KMS-11 (cell line): ENCODE results near the gene TWIST2.

Experiments
- H2AFZ ChIP-seq: fragments of 200-600 bp; sonication (generic); 2 replicates; pipeline ENCODE4 v1.6.1; 2016; ENCODE audit warnings: antibody characterized with exemption, mixed run types, low read depth
- H3K27ac ChIP-seq: fragments of 200-600 bp; sonication (generic); 2 replicates; pipeline ENCODE4 v1.6.1; 2016; ENCODE audit warnings: mild to moderate bottlenecking, mixed run types
- H3K27me3 ChIP-seq: fragments of 200-600 bp; sonication (generic); 2 replicates; pipeline ENCODE4 v1.6.1; 2017; ENCODE audit warnings: mild to moderate bottlenecking, low read depth, mixed run types, moderate library complexity; ENCODE audit not compliant: insufficient read depth
- H3K36me3 ChIP-seq: fragments of 200-600 bp; sonication (generic); 2 replicates; pipeline ENCODE4 v1.6.1; 2017; ENCODE audit warnings: mild to moderate bottlenecking, mixed run types; ENCODE audit not compliant: insufficient read depth
- H3K4me1 ChIP-seq: fragments of 200-600 bp; sonication (generic); 2 replicates; pipeline ENCODE4 v1.6.1; 2016; ENCODE audit warnings: mild to moderate bottlenecking, low read depth, mixed run types; ENCODE audit not compliant: poor library complexity, severe bottlenecking
- H3K4me2 ChIP-seq: fragments of 200-600 bp; sonication (generic); 2 replicates; pipeline ENCODE4 v1.7.0; 2016; ENCODE audit warnings: mild to moderate bottlenecking, mixed run types
- H3K4me3 ChIP-seq: fragments of 200-600 bp; sonication (generic); IDR thresholded peaks from 2 replicates; pipeline ENCODE4 v1.6.1; 2017; ENCODE audit warnings: low read depth, low read length, mixed read lengths; ENCODE audit not compliant: insufficient read depth
- H3K79me2 ChIP-seq: fragments of 200-600 bp; sonication (generic); 2 replicates; pipeline ENCODE4 v1.6.1; 2016; ENCODE audit warnings: low read depth, mixed run types; ENCODE audit not compliant: insufficient read depth
- H3K9ac ChIP-seq: fragments of 200-600 bp; sonication (generic); 2 replicates; pipeline ENCODE4 v1.6.1; 2016; ENCODE audit warnings: mild to moderate bottlenecking, mixed run types
- H4K20me1 ChIP-seq: fragments of 200-600 bp; sonication (generic); 2 replicates; pipeline ENCODE4 v1.6.1; 2016; ENCODE audit warnings: mild to moderate bottlenecking, mixed run types; ENCODE audit not compliant: insufficient read depth
- TF ChIP-seq, protein P1 (sequence below): fragments of 200-600 bp; sonication (generic); conservative IDR thresholded peaks from 2 replicates; pipeline ENCODE4 v1.6.1; 2017; ENCODE audit warnings: low read depth, mild to moderate bottlenecking, antibody characterized with exemption, low read length, moderate library complexity, mixed read lengths

The TWIST2 gene

DNA sequence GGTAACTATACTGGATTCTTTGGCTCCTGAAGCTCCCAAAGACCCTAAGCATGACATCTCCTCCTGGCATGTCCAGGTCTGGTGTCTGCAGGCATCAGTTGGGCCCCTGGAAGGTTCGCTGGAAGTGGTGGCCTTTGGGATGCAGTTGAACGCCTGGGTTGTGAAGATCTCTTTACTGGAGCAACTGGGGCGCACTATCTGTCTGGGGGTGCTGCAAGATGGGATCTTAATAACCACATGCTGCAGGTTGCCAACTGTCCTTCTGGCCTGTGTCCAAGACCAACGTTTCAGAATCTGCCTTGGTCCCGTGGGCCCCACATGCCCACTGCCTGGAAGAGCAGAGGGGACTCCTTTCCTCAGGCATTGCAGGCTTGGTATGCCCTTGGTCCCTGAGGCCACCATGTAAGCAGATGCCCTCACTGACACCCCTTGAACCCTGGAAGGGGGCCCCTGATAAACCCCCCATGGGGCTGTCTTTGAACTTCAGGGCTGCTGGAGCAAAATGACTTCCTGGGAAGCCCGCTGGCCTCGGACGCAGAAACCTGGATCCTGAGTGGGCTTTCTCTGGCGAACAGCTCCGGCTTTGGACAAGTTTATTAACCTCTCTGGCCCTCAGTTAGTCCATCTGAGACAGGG lies 101.9 kb downstream of the TWIST2 start:
- H3K79me2 ChIP-seq: no peaks in the 10 kb centered on the region
- H3K9ac ChIP-seq: no peak overlapping the region
- H3K36me3 ChIP-seq: no peaks in the 10 kb centered on the region
- H3K27me3 ChIP-seq: 0 out of 2 replicates have a peak, but pooled peaks cover under 1% of the 10 kb centered on the region
- H4K20me1 ChIP-seq: no peaks in the 10 kb centered on the region
- no peaks in the 10 kb centered on the region for H3K4me1 ChIP-seq
- no peak overlapping the region for H3K4me3 ChIP-seq
- TF ChIP-seq, protein P1, sequence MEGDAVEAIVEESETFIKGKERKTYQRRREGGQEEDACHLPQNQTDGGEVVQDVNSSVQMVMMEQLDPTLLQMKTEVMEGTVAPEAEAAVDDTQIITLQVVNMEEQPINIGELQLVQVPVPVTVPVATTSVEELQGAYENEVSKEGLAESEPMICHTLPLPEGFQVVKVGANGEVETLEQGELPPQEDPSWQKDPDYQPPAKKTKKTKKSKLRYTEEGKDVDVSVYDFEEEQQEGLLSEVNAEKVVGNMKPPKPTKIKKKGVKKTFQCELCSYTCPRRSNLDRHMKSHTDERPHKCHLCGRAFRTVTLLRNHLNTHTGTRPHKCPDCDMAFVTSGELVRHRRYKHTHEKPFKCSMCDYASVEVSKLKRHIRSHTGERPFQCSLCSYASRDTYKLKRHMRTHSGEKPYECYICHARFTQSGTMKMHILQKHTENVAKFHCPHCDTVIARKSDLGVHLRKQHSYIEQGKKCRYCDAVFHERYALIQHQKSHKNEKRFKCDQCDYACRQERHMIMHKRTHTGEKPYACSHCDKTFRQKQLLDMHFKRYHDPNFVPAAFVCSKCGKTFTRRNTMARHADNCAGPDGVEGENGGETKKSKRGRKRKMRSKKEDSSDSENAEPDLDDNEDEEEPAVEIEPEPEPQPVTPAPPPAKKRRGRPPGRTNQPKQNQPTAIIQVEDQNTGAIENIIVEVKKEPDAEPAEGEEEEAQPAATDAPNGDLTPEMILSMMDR: no peak
- H3K4me2 ChIP-seq: no peak overlapping the region
- no peak overlapping the region for H2AFZ ChIP-seq
- no peak overlapping the region for H3K27ac ChIP-seq

GRCh38 chr2:238950551-238950950 lies 102.7 kb downstream of the TWIST2 start:
- H3K27me3 ChIP-seq: no peaks in the 10 kb centered on the region
- no peak overlapping the region for H3K27ac ChIP-seq
- no peaks in the 10 kb centered on the region for H3K4me1 ChIP-seq
- TF ChIP-seq, protein P1: no peak
- H3K9ac ChIP-seq: no peak overlapping the region
- no peaks in the 10 kb centered on the region for H3K36me3 ChIP-seq
- H3K4me2 ChIP-seq: no peak overlapping the region
- H2AFZ ChIP-seq: no peak overlapping the region
- H3K4me3 ChIP-seq: no peak overlapping the region
- no peaks in the 10 kb centered on the region for H3K79me2 ChIP-seq
- H4K20me1 ChIP-seq: no peaks in the 10 kb centered on the region

DNA sequence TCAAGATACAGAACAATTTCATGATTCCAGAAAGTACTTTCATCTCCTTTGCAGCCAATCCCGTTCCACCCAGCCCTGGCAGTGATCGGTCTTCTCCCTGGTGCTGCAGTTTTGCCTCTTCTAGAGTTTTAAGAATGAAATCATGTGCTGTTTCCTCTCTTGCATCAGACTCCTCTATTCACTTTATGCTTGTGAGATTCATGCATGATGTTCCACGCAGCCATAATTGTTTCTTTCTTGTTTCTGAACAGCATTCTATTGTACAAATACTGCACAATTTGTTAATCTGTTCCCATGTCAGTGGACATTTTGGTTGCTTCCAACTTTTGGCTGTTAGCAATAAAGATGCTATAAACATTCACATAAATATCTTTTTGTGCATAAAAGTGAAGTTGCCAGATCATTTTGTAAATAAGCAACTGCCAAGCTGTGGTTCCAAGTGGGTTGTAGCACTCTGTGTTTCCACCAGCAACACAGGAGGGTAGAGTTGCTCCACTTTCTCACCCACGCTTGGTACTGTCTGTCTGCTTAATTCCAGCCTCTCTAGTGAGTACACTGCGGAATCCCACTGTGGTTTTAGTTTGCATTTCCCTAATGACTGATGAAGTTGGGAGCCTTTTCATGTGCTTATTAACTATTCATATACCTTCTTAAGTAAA lies 104.5 kb downstream of the TWIST2 start:
- H3K36me3 ChIP-seq: no peaks in the 10 kb centered on the region
- no peaks in the 10 kb centered on the region for H4K20me1 ChIP-seq
- H3K4me1 ChIP-seq: no peaks in the 10 kb centered on the region
- no peak overlapping the region for H2AFZ ChIP-seq
- no peak overlapping the region for H3K27ac ChIP-seq
- H3K4me2 ChIP-seq: no peak overlapping the region
- H3K27me3 ChIP-seq: no peaks in the 10 kb centered on the region
- H3K4me3 ChIP-seq: no peak overlapping the region
- H3K79me2 ChIP-seq: no peaks in the 10 kb centered on the region
- H3K9ac ChIP-seq: no peak overlapping the region
- TF ChIP-seq, protein P1: no peak

DNA sequence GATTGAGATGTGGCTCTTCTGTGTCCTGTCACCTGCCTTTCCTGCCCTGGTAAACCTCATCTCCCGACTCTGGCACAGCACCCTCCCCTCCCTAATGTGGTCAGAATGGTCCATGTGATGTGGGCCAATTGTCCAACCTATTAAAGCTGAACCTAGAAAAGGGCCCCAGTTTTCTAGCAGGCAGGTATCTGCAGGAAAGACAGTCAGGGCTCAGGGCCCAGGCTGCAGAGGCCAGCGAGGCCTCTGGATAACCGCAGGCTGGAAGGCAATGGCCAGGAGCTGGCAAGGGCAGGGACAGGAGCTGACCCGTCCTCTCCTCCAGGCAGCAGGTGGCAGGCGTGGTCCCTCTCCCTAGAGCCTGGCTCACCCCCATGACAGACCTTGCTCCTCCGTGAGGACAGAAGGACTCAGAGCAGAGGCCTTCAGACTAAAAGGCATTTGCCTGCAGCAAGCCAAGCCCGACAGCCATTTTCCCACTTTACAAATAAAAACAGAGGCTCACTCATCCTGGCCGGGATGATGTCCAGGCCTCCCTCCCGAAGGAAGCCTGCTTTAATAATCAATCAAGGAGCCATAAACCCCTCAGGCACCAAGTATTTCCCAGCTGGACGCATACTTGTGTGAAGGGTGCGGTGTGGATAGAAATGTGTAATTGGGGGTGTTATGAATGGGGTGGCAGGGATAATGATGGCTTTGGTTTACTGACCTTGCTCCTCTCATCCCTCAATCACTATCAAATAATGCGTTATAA lies 107.1 kb downstream of the TWIST2 start:
- no peaks in the 10 kb centered on the region for H3K4me1 ChIP-seq
- no peak overlapping the region for H3K4me3 ChIP-seq
- H3K4me2 ChIP-seq: no peak overlapping the region
- H4K20me1 ChIP-seq: no peaks in the 10 kb centered on the region
- no peaks in the 10 kb centered on the region for H3K27me3 ChIP-seq
- TF ChIP-seq, protein P1: no peak
- no peak overlapping the region for H2AFZ ChIP-seq
- H3K27ac ChIP-seq: no peak overlapping the region
- no peak overlapping the region for H3K9ac ChIP-seq
- H3K36me3 ChIP-seq: no peaks in the 10 kb centered on the region
- H3K79me2 ChIP-seq: no peaks in the 10 kb centered on the region
